H1 (cell line): ENCODE data around the gene ZBTB40. TPM values are rescaled to one million over a fixed set of nuclear protein-coding genes. Genes with fewer than 3 reads are reported as not detected.

ENCODE experiments used
- CTCF ChIA-PET: fragments of 300-600 bp; sonication (Branson Sonifier 250); formaldehyde crosslinking; loops from one replicate; lab custom pipeline; 2021; ENCODE audit not compliant: partially characterized antibody; lab: Charles Lee
- POLR2A ChIA-PET: fragments of 300-600 bp; sonication (Branson Sonifier 250); formaldehyde crosslinking; loops from one replicate; lab custom pipeline; 2021; ENCODE audit warnings: inconsistent platforms; ENCODE audit not compliant: partially characterized antibody; lab: Charles Lee
- DNase-seq, 2 experiments: peaks; one replicate each; pipeline versions ENCODE4 v3.0.0 to v3.0.0-alpha.2; 2010 to 2022; ENCODE audit warnings: low spot score in 2 of 2, low read depth in 1 of 2, mixed read lengths in 1 of 2
- FAIRE-seq: peaks from 2 replicates; lab custom pipeline; 2011; peaks lifted over from hg19 to GRCh38; lab: Jason Lieb, UNC
- H2AFZ ChIP-seq: 2 replicates; pipeline ENCODE4 v1.8.1; 2012; ENCODE audit warnings: low read length, inconsistent platforms
- H2AK5ac ChIP-seq: 2 replicates; pipeline ENCODE4 v1.6.1; 2013; ENCODE audit warnings: low read depth, low read length
- H2BK120ac ChIP-seq: replicated peaks from 2 replicates; pipeline ENCODE3; 2013; ENCODE audit warnings: low read depth, low read length, inconsistent platforms
- H2BK12ac ChIP-seq: 2 replicates; pipeline ENCODE4 v1.6.1; 2013; ENCODE audit warnings: low read depth, low read length
- H2BK15ac ChIP-seq: 2 replicates; pipeline ENCODE4 v1.6.1; 2013; ENCODE audit warnings: low read length
- H2BK20ac ChIP-seq: 2 replicates; pipeline ENCODE4 v1.6.1; 2013; ENCODE audit warnings: low read length
- H2BK5ac ChIP-seq: 2 replicates; pipeline ENCODE4 v1.6.1; 2013; ENCODE audit warnings: low read depth, low read length
- H3K14ac ChIP-seq: 2 replicates; pipeline ENCODE4 v1.6.1; 2013; ENCODE audit warnings: inconsistent platforms; ENCODE audit not compliant: insufficient read length
- H3K18ac ChIP-seq: 2 replicates; pipeline ENCODE4 v1.6.1; 2013; ENCODE audit warnings: low read length; ENCODE audit errors: extremely low read depth
- H3K23ac ChIP-seq: 2 replicates; pipeline ENCODE4 v1.6.1; 2013; ENCODE audit warnings: inconsistent platforms; ENCODE audit not compliant: insufficient read length
- H3K23me2 ChIP-seq: 2 replicates; pipeline ENCODE4 v1.6.1; 2013; ENCODE audit warnings: low read depth, low read length
- H3K27ac ChIP-seq: 2 replicates; pipeline ENCODE4 v1.6.1; 2011; ENCODE audit warnings: low read depth, low read length, inconsistent platforms
- H3K27me3 ChIP-seq, 4 experiments: replicated peaks in 1 of 4; 1 replicate in 1 of 4; 2 replicates in 3 of 4; pipeline versions ENCODE4 v1.6.1 to v1.8.1; 2011 to 2013; ENCODE audit warnings: low read length in 3 of 4, mild to moderate bottlenecking in 3 of 4, inconsistent platforms in 2 of 4, mixed read lengths in 2 of 4, moderate library complexity in 1 of 4; ENCODE audit not compliant: control insufficient read depth in 3 of 4, insufficient read depth in 3 of 4; ENCODE audit errors: extremely low read depth in 1 of 4
- H3K36me3 ChIP-seq, 4 experiments: 2 replicates each; pipeline versions ENCODE4 v1.6.1 to v1.8.1; 2011 to 2013; ENCODE audit warnings: mild to moderate bottlenecking in 4 of 4, low read length in 3 of 4, moderate library complexity in 2 of 4, control low read depth in 1 of 4, inconsistent platforms in 1 of 4; ENCODE audit not compliant: insufficient read depth in 4 of 4, control insufficient read depth in 2 of 4
- H3K4ac ChIP-seq: replicated peaks from 2 replicates; pipeline ENCODE3; 2013; ENCODE audit warnings: low read length, low read depth, mixed read lengths, inconsistent platforms; ENCODE audit not compliant: insufficient read length
- H3K4me1 ChIP-seq, 4 experiments: replicated peaks in 1 of 4; 1 replicate in 1 of 4; 2 replicates in 3 of 4; pipeline versions ENCODE4 v1.6.1 to v1.8.1; 2011 to 2013; ENCODE audit warnings: low read length in 3 of 4, inconsistent platforms in 2 of 4, mixed read lengths in 1 of 4; ENCODE audit not compliant: insufficient read depth in 4 of 4, control insufficient read depth in 3 of 4
- H3K4me2 ChIP-seq, 2 experiments: 2 replicates each; pipeline versions ENCODE4 v1.6.1 to v1.8.1; 2011 to 2013; ENCODE audit warnings: low read depth in 2 of 2, low read length in 2 of 2, control low read depth in 1 of 2, inconsistent platforms in 1 of 2, mild to moderate bottlenecking in 1 of 2; ENCODE audit not compliant: insufficient read depth in 1 of 2
- H3K4me3 ChIP-seq, 4 experiments: fragments of 200-600, 300-600 bp in 1 of 4; sonication (generic), shearing (Covaris generic), sonication (Bioruptor Twin) in 1 of 4; 2 replicates each; pipeline versions ENCODE4 v1.5.1 to v1.8.1; 2011 to 2016; ENCODE audit warnings: low read length in 4 of 4, low read depth in 3 of 4, control low read depth in 2 of 4, inconsistent platforms in 2 of 4, mild to moderate bottlenecking in 2 of 4, mixed read lengths in 1 of 4, moderate library complexity in 1 of 4; ENCODE audit not compliant: insufficient read depth in 2 of 4; ENCODE audit errors: extremely low read depth in 1 of 4
- H3K56ac ChIP-seq: replicated peaks from 2 replicates; pipeline ENCODE3; 2013; ENCODE audit warnings: low read depth, mild to moderate bottlenecking, mixed read lengths, low read length, inconsistent platforms; ENCODE audit not compliant: insufficient read length
- H3K79me1 ChIP-seq: 2 replicates; pipeline ENCODE4 v1.6.1; 2013; ENCODE audit warnings: low read depth, low read length, control low read depth
- H3K79me2 ChIP-seq, 2 experiments: 2 replicates each; pipeline versions ENCODE4 v1.6.1 to v1.8.1; 2012 to 2013; ENCODE audit warnings: low read length in 2 of 2, mild to moderate bottlenecking in 2 of 2, inconsistent platforms in 1 of 2; ENCODE audit not compliant: insufficient read depth in 2 of 2, control insufficient read depth in 1 of 2
- H3K9ac ChIP-seq, 4 experiments: replicated peaks in 1 of 4; 1 replicate in 1 of 4; 2 replicates in 3 of 4; pipeline versions ENCODE4 v1.6.1 to v1.8.1; 2011 to 2013; ENCODE audit warnings: low read depth in 3 of 4, low read length in 3 of 4, control low read depth in 2 of 4, mild to moderate bottlenecking in 2 of 4, moderate library complexity in 2 of 4, inconsistent platforms in 1 of 4; ENCODE audit errors: extremely low read depth in 1 of 4
- H3K9me3 ChIP-seq, 2 experiments: 2 replicates each; pipeline versions ENCODE4 v1.6.1 to v1.8.1; 2012 to 2013; ENCODE audit warnings: mild to moderate bottlenecking in 2 of 2, moderate library complexity in 2 of 2, control low read depth in 1 of 2, inconsistent platforms in 1 of 2, low read depth in 1 of 2, low read length in 1 of 2, mixed read lengths in 1 of 2; ENCODE audit not compliant: insufficient read depth in 2 of 2
- H4K20me1 ChIP-seq, 2 experiments: replicated peaks in 1 of 2; 2 replicates each; pipeline versions ENCODE3 to v1.8.1; 2011 to 2013; ENCODE audit warnings: inconsistent platforms in 2 of 2, low read length in 2 of 2, mild to moderate bottlenecking in 1 of 2; ENCODE audit not compliant: insufficient read depth in 2 of 2, control insufficient read depth in 1 of 2
- H4K5ac ChIP-seq: 2 replicates; pipeline ENCODE4 v1.6.1; 2013; ENCODE audit warnings: low read length, low read depth, mixed read lengths, inconsistent platforms; ENCODE audit not compliant: insufficient read length
- H4K8ac ChIP-seq: 2 replicates; pipeline ENCODE4 v1.8.0; 2013; ENCODE audit warnings: mild to moderate bottlenecking, moderate library complexity, low read length, inconsistent platforms; ENCODE audit not compliant: insufficient read depth; ENCODE audit errors: extremely low read depth
- H4K91ac ChIP-seq: replicated peaks from 2 replicates; pipeline ENCODE3; 2013; ENCODE audit warnings: low read length, mixed read lengths, inconsistent platforms; ENCODE audit not compliant: insufficient read length
- CEBPB ChIP-seq: IDR thresholded peaks from 2 replicates; pipeline ENCODE4 v1.6.1; 2012; ENCODE audit warnings: low read depth, low read length
- CHD2 ChIP-seq: IDR thresholded peaks from 2 replicates; pipeline ENCODE4 v1.6.1; 2012; ENCODE audit warnings: low read length, improper control_type of control experiment
- CREB1 ChIP-seq: IDR thresholded peaks from 2 replicates; pipeline ENCODE4 v1.6.1; 2012; ENCODE audit warnings: inconsistent platforms
- GABPA ChIP-seq: IDR thresholded peaks from 2 replicates; pipeline ENCODE4 v1.6.1; 2011; ENCODE audit warnings: mild to moderate bottlenecking, low read length, moderate library complexity, borderline replicate concordance; ENCODE audit not compliant: insufficient read depth
- SIN3A ChIP-seq, 2 experiments: IDR thresholded peaks in 1 of 2; conservative IDR thresholded peaks in 1 of 2; 2 replicates each; pipeline ENCODE4 v1.6.1; 2011 to 2012; ENCODE audit warnings: low read length in 2 of 2, improper control_type of control experiment in 1 of 2, low read depth in 1 of 2, mild to moderate bottlenecking in 1 of 2
- SP1 ChIP-seq: IDR thresholded peaks from 2 replicates; pipeline ENCODE4 v1.6.1; 2011; ENCODE audit warnings: low read depth, low read length
- SRF ChIP-seq: IDR thresholded peaks from 2 replicates; pipeline ENCODE4 v1.6.1; 2011; ENCODE audit warnings: mild to moderate bottlenecking, low read depth, low read length, moderate library complexity
- TEAD4 ChIP-seq: IDR thresholded peaks from 2 replicates; pipeline ENCODE4 v1.6.1; 2012; ENCODE audit warnings: low read depth, low read length, inconsistent platforms, mixed read lengths
- ZNF274 ChIP-seq: IDR thresholded peaks from 2 replicates; pipeline ENCODE4 v1.7.0; 2012; ENCODE audit warnings: low read length, borderline replicate concordance; ENCODE audit errors: extremely low read depth
- WGBS, 2 experiments: shearing (Covaris generic) in 1 of 2; methylation state at CpG; one replicate each; pipeline versions ENCODE4 v1.1.6 to v1.1.7; 2013 to 2015; ENCODE audit warnings: low lambda C conversion rate in 2 of 2, mixed read lengths in 2 of 2, inconsistent platforms in 1 of 2, low coverage in 1 of 2, missing lambda C conversion rate in 1 of 2; ENCODE audit not compliant: insufficient replicate concordance in 2 of 2, insufficient coverage in 1 of 2, insufficient read length in 1 of 2; ENCODE audit errors: extremely low coverage in 1 of 2, missing lambda C conversion rate in 1 of 2; 5-methylcytosine and 5-hydroxymethylcytosine counted together
- polyA plus RNA-seq, 7 experiments: library from polyadenylated mRNA; depleted of rRNA in 3 of 7; stranded (reverse) in 5 of 7; unstranded in 2 of 7; fragments of >200 nt in 5 of 7; fragments of 200-250 nt in 2 of 7; gene quantifications; 1 replicate in 5 of 7; 2 replicates in 1 of 7; 4 replicates in 1 of 7; pipeline versions ENCODE4 v1.2.1 to v1.2.3, GENCODE V29; 2011 to 2013; ENCODE audit warnings: missing spikeins in 2 of 7, mixed read lengths in 2 of 7
- total RNA-seq: library from RNA; stranded (reverse); fragmentation: NEBNext Ultra II Directional; extraction: Animal tissue kit (Norgen Biotek cat#: 25700); gene quantifications from 2 replicates; pipeline ENCODE4 v1.2.1, GENCODE V29; 2021

Gene ZBTB40
- total and polyA plus RNA-seq, 2 of the 8 experiments (the other 6 are each of a cell fraction or from before 2014, with no cell fraction given), result 3.1 to 19.3 TPM

- Histone ChIP-seq H3K14ac (no peak overlapping the region), H2AK5ac (no peak overlapping the region), H3K9me3 (no peaks in the 10 kb centered on the region), H4K8ac (no peak overlapping the region; the same call in 1 of the 2 replicates), H2BK120ac (no peak overlapping the region), H3K27me3 (peaks cover 0 to 4% (median 1%) of the 10 kb centered on the region in 4 experiments; a peak in 4 of 7 replicates), H2AFZ (no peak overlapping the region), H3K79me1 (peaks cover 2% of the 10 kb centered on the region; the same call in 1 of the 2 replicates), H2BK15ac (no peak overlapping the region), H3K36me3 (no peaks in the 10 kb centered on the region), H4K91ac (no peak overlapping the region), H3K79me2 (no peaks in the 10 kb centered on the region), H3K4ac (no peak overlapping the region), H3K4me1 (peaks cover 4% of the 10 kb centered on the region in 4 experiments; a peak in 6 of 7 replicates), H3K23ac (no peak overlapping the region), H2BK12ac (no peak overlapping the region), H3K4me2 (no peak overlapping the region), H2BK5ac (no peak overlapping the region), H2BK20ac (no peak overlapping the region)
- no peak for FAIRE-seq
- ChIA-PET POLR2A (no interaction called here), CTCF (interaction anchor here (0.5 to 1.4 kb wide), 3 partner anchors 18 to 177 kb away, joined by 3 read pairs; no protein-coding TSS in a partner anchor)
- DNase-seq, result no peak
- 93% methylated on average over 7 of the region's 7 CpGs; no CpG with 5 or more reads in 1 of the 2 experiments for WGBS, 2 experiments
- TF ChIP-seq CEBPB (no peak), CHD2 (no peak), SIN3A (conservative IDR thresholded peaks at IDR 0.05 in 1 of 2, IDR thresholded peaks at IDR 0.05 in 1 of 2; ENCODE audit: low read depth in 1 of 2, low read length in 2 of 2) (no peak), CREB1 (no peak), GABPA (no peak), SRF (no peak), TEAD4 (no peak), ZNF274 (no peak), SP1 (no peak)
- TF ChIP-seq, all 59 proteins: peak for 0
- Histone ChIP-seq H3K23me2 (no peaks in the 10 kb centered on the region), H4K5ac (no peak overlapping the region), H3K9ac (no peak overlapping the region), H3K27ac (no peak overlapping the region), H3K4me3 (no peak overlapping the region), H3K56ac (no peak overlapping the region), H3K18ac (no peak overlapping the region), H4K20me1 (peaks cover 0 to 12% of the 10 kb centered on the region in 2 experiments)
Observed at GRCh38 chr1:22496536-22497160, 45.0 kb downstream of the ZBTB40 start.
